GM21529 (cell line): ENCODE data around the gene POLR2H.
"Not testable (repeated sequence)": the region's sequence is repeated elsewhere in the genome, so short reads cannot be mapped to it uniquely, and the experiment has no call there.

Source experiments
- ATAC-seq: cut with Tn5 transposase; IDR thresholded peaks from one replicate; pipeline ENCODE4 v1.9.1; 2021; ENCODE audit not compliant: unreplicated experiment

Gene POLR2H

DNA sequence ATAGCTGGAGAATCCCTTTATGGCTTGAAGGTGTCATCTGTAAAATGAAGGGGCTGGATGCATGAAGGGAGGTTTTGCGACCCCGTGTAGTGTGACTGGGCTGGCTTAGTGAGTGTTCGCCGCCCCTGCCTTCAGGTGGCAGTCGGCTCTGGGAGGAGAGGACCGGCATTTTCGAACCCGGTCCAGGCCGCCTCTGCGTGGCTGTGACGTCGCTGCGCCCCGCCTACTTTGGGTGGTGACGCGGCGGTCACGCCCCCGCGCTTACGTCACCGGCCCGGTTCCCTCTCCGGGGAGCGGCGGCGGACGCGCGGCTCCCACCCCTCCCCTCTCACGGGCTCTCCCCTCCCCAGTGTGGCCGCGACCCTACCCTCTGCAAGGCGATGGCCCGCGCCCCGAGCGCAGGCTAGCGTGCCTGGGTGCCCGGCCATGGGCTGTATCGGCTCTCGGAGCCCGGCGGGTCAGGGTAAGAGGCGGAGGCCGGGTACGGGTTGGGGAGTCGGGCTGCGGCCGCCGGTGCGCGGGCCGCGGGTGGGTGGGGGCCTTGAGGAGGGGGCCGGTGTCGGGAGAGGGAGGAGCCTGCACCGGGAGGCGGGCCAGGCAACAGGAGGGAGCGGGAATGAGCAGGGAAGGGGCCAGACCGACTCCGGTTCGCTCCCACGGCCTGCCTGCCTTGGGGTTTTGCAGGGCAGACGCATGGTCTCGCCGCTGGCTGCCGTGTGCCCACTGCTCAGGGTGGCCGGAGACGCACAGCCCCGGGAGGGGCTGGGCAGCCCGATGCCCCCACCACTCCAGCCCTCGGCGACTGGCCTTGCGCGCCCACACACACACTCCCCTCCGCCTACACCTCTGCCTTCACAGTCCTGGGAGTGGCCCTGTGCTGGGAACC lies 25.6 kb upstream of the POLR2H start:
- ATAC-seq, result peak; percentile 74

DNA sequence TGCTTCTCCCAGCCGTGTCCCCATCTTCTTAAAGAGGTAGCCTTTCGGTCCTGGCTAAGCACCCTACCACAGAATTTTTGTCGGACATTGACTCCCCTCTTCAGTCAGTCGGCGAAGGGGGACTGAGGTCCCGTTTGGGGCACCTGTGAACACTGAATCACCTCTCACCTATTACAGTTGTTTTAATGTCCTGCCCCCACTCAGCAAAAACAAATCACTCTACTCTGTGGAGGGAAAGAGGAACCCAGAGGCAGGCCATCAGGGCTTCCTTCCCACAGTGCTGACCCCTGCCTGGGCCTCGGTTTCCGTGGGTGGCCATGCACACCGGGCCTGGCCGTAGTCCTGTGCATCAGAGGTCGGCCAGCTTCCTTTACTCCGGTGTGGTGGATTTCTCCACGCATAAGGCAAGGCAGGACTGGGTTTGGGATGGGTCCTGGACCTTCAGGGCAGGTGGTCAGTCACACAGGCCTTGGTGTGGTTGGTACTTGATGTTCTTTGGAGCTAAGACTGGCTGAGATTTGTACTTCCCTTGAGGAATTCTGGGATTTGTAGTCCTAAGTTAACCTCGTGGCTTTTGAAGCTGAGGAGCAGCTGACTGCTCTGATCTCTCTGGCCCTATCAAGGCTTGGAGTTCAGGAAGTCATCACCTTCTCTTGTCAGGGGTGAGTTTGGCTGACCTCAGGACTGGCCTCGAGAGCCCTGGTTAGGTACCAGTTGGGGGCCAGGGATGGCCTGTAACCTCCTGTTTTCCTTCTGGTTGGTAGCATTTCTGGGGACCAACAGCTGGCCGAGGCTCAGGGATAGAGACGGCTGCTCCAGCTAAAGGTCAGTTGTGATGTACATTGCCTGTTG lies 24.7 kb upstream of the POLR2H start:
- ATAC-seq, result no peak

DNA sequence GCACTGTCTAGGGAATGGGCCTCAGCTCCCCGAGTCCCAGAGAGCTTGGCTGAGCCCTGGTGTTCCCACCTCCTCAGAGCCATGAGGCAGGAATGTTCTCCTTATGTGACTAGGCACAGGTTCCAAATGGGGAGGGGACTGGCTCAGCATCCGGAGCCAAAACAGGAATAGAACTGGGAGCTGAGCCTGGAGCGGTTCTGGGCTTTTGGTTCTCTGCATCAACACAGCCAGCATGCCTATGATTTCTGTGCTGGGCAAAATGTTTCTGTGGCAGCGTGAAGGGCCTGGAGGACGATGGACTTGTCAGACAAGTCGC lies 24.2 kb upstream of the POLR2H start, which contains the start of gene FAM131A:
TSS of gene FAM131A (plus strand) at position 202 of the 316 bp plus-strand sequence. CDS start at position 233, 31 bp downstream.
- no peak for ATAC-seq

DNA sequence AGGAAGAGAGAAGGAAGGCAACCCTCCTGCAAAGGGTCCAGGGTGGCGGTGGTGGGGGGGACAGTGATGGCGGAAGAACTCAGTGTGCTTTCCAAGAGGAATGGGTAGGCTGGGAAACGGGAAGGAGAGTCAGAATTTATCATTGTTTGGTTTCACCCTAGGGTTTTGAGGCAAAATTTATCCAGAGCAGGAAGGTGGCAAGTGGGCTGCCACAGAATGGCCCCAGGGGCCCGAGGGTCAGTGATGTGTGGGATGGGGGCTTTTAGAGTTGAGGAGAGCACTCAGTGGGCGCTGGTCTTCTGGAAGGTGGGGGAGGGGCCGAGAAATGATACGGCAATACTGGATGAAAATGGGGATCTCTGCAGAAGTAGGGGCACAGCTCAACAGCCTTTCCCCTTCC lies 23.5 kb upstream of the POLR2H start:
- no peak for ATAC-seq

DNA sequence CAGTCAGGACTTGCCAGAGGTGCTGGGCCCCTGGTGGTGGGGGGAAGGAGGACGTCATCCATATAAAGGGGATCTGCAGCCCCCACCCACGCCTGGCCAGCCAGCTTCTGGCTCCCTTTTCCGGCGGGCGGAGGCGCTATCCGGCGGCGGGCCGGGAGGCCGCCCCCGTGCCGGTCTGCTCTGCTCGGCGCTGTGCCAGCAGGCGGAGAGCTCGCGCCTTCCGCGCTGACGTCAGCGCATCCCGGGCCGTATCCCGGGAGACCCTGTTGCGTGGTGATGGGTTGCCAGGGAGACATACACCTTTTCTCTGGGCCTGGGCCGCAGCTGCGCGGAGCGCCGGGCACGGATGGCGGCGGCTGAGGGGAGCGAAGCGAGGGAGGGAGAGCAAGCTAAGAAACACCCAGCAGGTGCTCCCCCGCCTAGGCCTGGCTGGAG lies 23.0 kb upstream of the POLR2H start:
- no peak for ATAC-seq

DNA sequence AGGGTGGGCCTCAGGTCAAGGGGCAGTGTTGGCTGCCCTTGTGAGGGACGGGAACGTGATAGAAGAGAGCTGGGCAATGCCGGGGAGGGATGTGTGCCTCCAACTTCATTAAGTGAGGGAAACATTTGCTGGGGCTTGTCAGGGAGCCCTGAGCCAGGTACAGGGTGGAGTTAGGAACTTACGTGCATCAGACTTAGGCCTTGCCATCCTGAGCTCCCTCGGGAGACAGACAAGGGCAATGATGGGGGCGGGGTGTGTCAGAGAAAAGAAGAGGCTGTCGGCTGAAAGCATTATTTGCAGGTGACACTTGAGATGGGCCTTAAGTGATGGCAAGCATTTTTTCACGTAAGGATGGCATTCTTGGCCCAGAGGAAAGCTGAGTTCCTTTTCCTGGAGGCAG lies 22.5 kb upstream of the POLR2H start:
- no peak for ATAC-seq

GRCh38 chr3:184339451-184340135 lies 21.9 kb upstream of the POLR2H start:
- not testable (repeated sequence) for ATAC-seq

DNA sequence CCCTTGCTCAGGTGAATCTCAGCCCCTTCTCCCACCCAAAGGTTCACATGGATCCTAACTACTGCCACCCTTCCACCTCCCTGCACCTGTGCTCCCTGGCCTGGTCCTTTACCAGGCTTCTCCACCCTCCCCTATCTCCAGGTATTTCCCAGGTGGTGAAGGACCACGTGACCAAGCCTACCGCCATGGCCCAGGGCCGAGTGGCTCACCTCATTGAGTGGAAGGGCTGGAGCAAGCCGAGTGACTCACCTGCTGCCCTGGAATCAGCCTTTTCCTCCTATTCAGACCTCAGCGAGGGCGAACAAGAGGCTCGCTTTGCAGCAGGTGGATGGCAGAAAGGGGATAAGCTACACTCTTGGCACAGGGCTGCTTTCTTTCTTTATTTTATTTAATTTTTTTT lies 19.6 kb upstream of the POLR2H start:
- ATAC-seq, result no peak

GRCh38 chr3:184343200-184343876 lies 18.2 kb upstream of the POLR2H start:
- ATAC-seq, result no peak

DNA sequence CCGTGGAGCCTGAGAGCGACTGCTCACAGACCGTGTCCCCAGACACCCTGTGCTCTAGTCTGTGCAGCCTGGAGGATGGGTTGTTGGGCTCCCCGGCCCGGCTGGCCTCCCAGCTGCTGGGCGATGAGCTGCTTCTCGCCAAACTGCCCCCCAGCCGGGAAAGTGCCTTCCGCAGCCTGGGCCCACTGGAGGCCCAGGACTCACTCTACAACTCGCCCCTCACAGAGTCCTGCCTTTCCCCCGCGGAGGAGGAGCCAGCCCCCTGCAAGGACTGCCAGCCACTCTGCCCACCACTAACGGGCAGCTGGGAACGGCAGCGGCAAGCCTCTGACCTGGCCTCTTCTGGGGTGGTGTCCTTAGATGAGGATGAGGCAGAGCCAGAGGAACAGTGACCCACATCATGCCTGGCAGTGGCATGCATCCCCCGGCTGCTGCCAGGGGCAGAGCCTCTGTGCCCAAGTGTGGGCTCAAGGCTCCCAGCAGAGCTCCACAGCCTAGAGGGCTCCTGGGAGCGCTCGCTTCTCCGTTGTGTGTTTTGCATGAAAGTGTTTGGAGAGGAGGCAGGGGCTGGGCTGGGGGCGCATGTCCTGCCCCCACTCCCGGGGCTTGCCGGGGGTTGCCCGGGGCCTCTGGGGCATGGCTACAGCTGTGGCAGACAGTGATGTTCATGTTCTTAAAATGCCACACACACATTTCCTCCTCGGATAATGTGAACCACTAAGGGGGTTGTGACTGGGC lies 16.8 kb upstream of the POLR2H start:
- ATAC-seq, result no peak

DNA sequence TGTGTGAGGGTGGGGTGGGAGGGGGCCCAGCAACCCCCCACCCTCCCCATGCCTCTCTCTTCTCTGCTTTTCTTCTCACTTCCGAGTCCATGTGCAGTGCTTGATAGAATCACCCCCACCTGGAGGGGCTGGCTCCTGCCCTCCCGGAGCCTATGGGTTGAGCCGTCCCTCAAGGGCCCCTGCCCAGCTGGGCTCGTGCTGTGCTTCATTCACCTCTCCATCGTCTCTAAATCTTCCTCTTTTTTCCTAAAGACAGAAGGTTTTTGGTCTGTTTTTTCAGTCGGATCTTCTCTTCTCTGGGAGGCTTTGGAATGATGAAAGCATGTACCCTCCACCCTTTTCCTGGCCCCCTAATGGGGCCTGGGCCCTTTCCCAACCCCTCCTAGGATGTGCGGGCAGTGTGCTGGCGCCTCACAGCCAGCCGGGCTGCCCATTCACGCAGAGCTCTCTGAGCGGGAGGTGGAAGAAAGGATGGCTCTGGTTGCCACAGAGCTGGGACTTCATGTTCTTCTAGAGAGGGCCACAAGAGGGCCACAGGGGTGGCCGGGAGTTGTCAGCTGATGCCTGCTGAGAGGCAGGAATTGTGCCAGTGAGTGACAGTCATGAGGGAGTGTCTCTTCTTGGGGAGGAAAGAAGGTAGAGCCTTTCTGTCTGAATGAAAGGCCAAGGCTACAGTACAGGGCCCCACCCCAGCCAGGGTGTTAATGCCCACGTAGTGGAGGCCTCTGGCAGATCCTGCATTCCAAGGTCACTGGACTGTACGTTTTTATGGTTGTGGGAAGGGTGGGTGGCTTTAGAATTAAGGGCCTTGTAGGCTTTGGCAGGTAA lies 16.0 kb upstream of the POLR2H start:
- ATAC-seq, result no peak

- no peak for ATAC-seq
Measured at GRCh38 chr3:184346480-184347190, 14.9 kb upstream of the POLR2H start.

GRCh38 chr3:184347321-184348056 lies 14.0 kb upstream of the POLR2H start:
- ATAC-seq, result no peak

DNA sequence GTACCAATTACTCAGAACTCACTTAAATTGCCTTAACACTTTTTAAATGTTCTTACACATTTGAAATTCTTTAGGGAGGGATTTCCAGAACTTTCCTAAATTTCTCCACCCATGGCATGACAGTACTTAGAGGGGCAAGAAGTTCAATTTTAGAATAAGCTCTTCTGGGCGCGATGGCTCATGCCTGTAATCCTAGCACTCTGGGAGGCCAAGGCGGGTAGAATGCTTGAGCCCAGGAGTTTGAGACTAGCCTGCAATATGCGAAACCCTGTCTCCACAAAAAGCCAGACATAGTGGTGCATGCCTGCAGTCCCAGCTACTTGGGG lies 13.5 kb upstream of the POLR2H start:
- ATAC-seq, result no peak

- no peak for ATAC-seq
Measured at GRCh38 chr3:184349563-184350470, 11.7 kb upstream of the POLR2H start.

GRCh38 chr3:184350618-184351017 lies 10.9 kb upstream of the POLR2H start:
- ATAC-seq, result no peak

DNA sequence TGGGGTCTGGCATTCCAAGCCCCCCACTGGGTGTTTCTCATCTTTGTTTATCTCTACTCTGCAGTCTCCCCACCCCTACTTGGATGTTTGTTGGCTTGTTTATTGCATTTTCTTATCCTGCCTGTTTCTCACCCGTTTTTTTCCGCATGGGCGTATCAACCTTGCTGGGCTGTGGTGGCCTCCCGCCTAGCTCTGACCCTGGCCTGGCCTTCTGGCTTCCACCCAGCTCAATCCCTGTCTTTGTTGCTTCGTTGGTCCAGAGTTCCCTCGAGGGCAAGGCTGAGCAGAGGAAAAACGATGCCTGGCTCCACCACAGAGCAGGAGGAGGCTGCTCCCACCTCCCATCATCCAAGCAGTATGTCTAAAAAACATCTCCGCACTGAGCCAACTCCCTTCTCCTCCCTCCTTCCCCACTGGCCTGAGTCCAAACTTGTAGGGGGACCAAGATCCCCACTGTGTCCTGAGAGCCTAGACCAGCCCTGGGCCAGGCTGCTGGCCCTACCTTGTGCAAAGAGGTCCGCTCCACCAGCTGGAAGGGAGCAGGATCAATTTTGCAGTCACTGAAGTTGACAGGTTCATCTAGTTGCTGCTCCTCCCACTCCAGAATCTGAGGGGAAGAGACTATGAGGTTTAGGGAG lies 9.9 kb upstream of the POLR2H start:
- no peak for ATAC-seq
